HepG2 (cell line): ENCODE results near the gene NELL1. TPM values are rescaled to one million over a fixed set of nuclear protein-coding genes. Genes with fewer than 3 reads are reported as not detected.

Experiments used
- ATAC-seq: fragments of 200-7000 bp; cut with Tn5 transposase; 3 replicates; pipeline ENCODE4 v1.9.1; 2020; ENCODE audit warnings: mild to moderate bottlenecking, moderate library complexity
- BruUV-seq: library from RNA; stranded (reverse); fragments of 400-500 nt; replicated peaks from 2 replicates; lab custom pipeline; 2021; lab: Mats Ljungman, UMichigan
- CTCF ChIA-PET: fragments of 300-600 bp; formaldehyde crosslinking; extraction: SDS; loops from one replicate; lab custom pipeline; 2021; ENCODE audit warnings: low total read pairs, inconsistent platforms, low intra/inter-chr PET ratio; lab: Yijun Ruan, JAX
- POLR2A ChIA-PET: fragments of 350-600 bp; sonication (Branson Sonifier 250); formaldehyde crosslinking; loops from one replicate; lab custom pipeline; 2020; ENCODE audit warnings: antibody characterized with exemption, inconsistent platforms; lab: Yijun Ruan, JAX
- DNase-seq: peaks from one replicate; pipeline ENCODE4 v3.0.0-alpha.2; 2015; ENCODE audit warnings: low spot score
- FAIRE-seq: peaks from 3 replicates; lab custom pipeline; 2011; peaks lifted over from hg19 to GRCh38; lab: Jason Lieb, UNC
- H2AFZ ChIP-seq: one replicate; pipeline ENCODE4 v1.6.1; 2011; ENCODE audit warnings: low read length, inconsistent platforms
- H3K27ac ChIP-seq: fragments of 300-600 bp; 3 replicates; pipeline ENCODE4 v1.8.0; 2011; ENCODE audit warnings: mixed run types, mild to moderate bottlenecking, mixed read lengths, low read length, inconsistent platforms; ENCODE audit not compliant: insufficient read depth; ENCODE audit errors: extremely low read length
- H3K27me3 ChIP-seq, 2 experiments: fragments of 200-600 bp in 1 of 2; 2 replicates in 1 of 2; 3 replicates in 1 of 2; pipeline versions ENCODE4 v1.6.0 to v1.8.0; 2011; ENCODE audit warnings: low read length in 2 of 2, mild to moderate bottlenecking in 2 of 2, moderate library complexity in 2 of 2, inconsistent platforms in 1 of 2; ENCODE audit not compliant: insufficient read depth in 2 of 2, control insufficient read depth in 1 of 2
- H3K36me3 ChIP-seq, 2 experiments: fragments of 200-600 bp in 1 of 2; replicated peaks in 1 of 2; 2 replicates in 1 of 2; 3 replicates in 1 of 2; pipeline versions ENCODE4 v1.5.1 to v1.8.0; 2011; ENCODE audit warnings: low read length in 2 of 2, inconsistent platforms in 1 of 2; ENCODE audit not compliant: insufficient read depth in 2 of 2, control insufficient read depth in 1 of 2
- H3K4me1 ChIP-seq: 2 replicates; pipeline ENCODE4 v1.5.1; 2012; ENCODE audit warnings: low read length, inconsistent platforms; ENCODE audit not compliant: insufficient read depth
- H3K4me2 ChIP-seq: 2 replicates; pipeline ENCODE4 v1.6.0; 2011; ENCODE audit warnings: low read depth, low read length, inconsistent platforms
- H3K4me3 ChIP-seq, 3 experiments: fragments of 200-600 bp in 1 of 3; sonication (generic), shearing (Covaris generic) in 1 of 3; replicated peaks in 1 of 3; 2 replicates each; pipeline ENCODE4 v1.5.1; 2011 to 2016; ENCODE audit warnings: low read length in 3 of 3, inconsistent platforms in 2 of 3, low read depth in 2 of 3, mild to moderate bottlenecking in 2 of 3, control low read depth in 1 of 3, mixed read lengths in 1 of 3; ENCODE audit not compliant: insufficient read depth in 1 of 3
- H3K79me2 ChIP-seq: one replicate; pipeline ENCODE4 v1.6.1; 2011; ENCODE audit warnings: low read length, inconsistent platforms; ENCODE audit not compliant: insufficient read depth
- H3K9ac ChIP-seq: 2 replicates; pipeline ENCODE4 v1.6.0; 2011; ENCODE audit warnings: mild to moderate bottlenecking, low read depth, low read length, inconsistent platforms; ENCODE audit not compliant: insufficient read depth
- H3K9me3 ChIP-seq: 2 replicates; pipeline ENCODE4 v1.5.1; 2012; ENCODE audit warnings: mild to moderate bottlenecking, low read length
- H4K20me1 ChIP-seq: 2 replicates; pipeline ENCODE4 v1.6.0; 2011; ENCODE audit warnings: inconsistent platforms, mild to moderate bottlenecking, low read length, moderate library complexity; ENCODE audit not compliant: insufficient read depth
- AFF4 ChIP-seq: sonication (generic); formaldehyde crosslinking; IDR thresholded peaks from 2 replicates; pipeline ENCODE4 v1.4.0; 2020; ENCODE audit warnings: missing genetic modification reagents
- ARID5B ChIP-seq: IDR thresholded peaks from 2 replicates; pipeline ENCODE4 v1.4.0; 2020; ENCODE audit warnings: mild to moderate bottlenecking, missing genetic modification reagents
- BRD4 ChIP-seq: sonication (generic); formaldehyde crosslinking; IDR thresholded peaks from 2 replicates; pipeline ENCODE4 v1.4.0; 2020; ENCODE audit warnings: missing genetic modification reagents
- CTCF ChIP-seq: sonication (generic); formaldehyde crosslinking; IDR thresholded peaks from 2 replicates; pipeline ENCODE4 v1.5.0; 2020; ENCODE audit warnings: mild to moderate bottlenecking, missing genetic modification reagents, moderate library complexity
- GATA4 ChIP-seq: sonication (generic); IDR thresholded peaks from 2 replicates; pipeline ENCODE4 v1.6.1; 2016; ENCODE audit warnings: antibody characterized with exemption, low read depth, borderline replicate concordance
- LRRFIP1 ChIP-seq: sonication (generic); formaldehyde crosslinking; conservative IDR thresholded peaks from 2 replicates; pipeline ENCODE4 v1.4.0; 2020; ENCODE audit warnings: missing genetic modification reagents
- MEF2D ChIP-seq: sonication (generic); formaldehyde crosslinking; IDR thresholded peaks from 2 replicates; pipeline ENCODE4 v1.5.1; 2020; ENCODE audit warnings: mild to moderate bottlenecking, missing genetic modification reagents
- ZFP41 ChIP-seq: sonication (generic); formaldehyde crosslinking; IDR thresholded peaks from 2 replicates; pipeline ENCODE4 v1.4.0; 2020; ENCODE audit warnings: mild to moderate bottlenecking, missing genetic modification reagents, borderline replicate concordance
- ZNF24 ChIP-seq: fragments of 450-650 bp; IDR thresholded peaks from 2 replicates; pipeline ENCODE4 v1.6.1; 2017; ENCODE audit warnings: antibody characterized with exemption, mild to moderate bottlenecking
- ZNF7 ChIP-seq: IDR thresholded peaks from 2 replicates; pipeline ENCODE4 v1.6.1; 2016; ENCODE audit warnings: missing biosample characterization, missing genetic modification reagents
- WGBS: methylation state at CpG from one replicate; pipeline ENCODE4 v1.1.6; 2017; ENCODE audit warnings: low lambda C conversion rate; 5-methylcytosine and 5-hydroxymethylcytosine counted together
- in situ Hi-C: cut with HindIII; loops from 2 replicates; pipeline ENCODE4 v1.10.0; 2017; ENCODE audit warnings: low pct_unique_long_range_greater_than_20kb; ENCODE audit not compliant: extremely low pct_ligation_motif_present
- intact Hi-C: fragments of 100-400 bp; cut with micrococcal nuclease; formaldehyde crosslinking; loops from one replicate; pipeline ENCODE4 v1.10.0; 2022; ENCODE audit not compliant: unreplicated experiment
- polyA plus RNA-seq, 8 experiments: library from polyadenylated mRNA; depleted of rRNA in 3 of 8; stranded (reverse) in 7 of 8; unstranded in 1 of 8; fragments of >200 nt; fragmentation: Illumina TruSeq in 4 of 8; extraction: Trizol in 4 of 8; gene quantifications; 2 replicates each; pipeline versions ENCODE4 v1.2.1 to v1.2.3, GENCODE V29; 2011 to 2016; ENCODE audit warnings: low read depth in 4 of 8, missing spikeins in 1 of 8, mixed read lengths in 1 of 8; ENCODE audit not compliant: insufficient read depth in 1 of 8
- total RNA-seq, 5 experiments: library from RNA; depleted of rRNA; stranded (reverse); fragments of >200 nt; fragmentation: Illumina TruSeq; extraction: Trizol; gene quantifications; 2 replicates each; pipeline ENCODE4 v1.2.3, GENCODE V29; 2016; ENCODE audit warnings: low read depth in 1 of 5

NELL1 gene
- total and polyA plus RNA-seq, 2 of the 13 experiments (the other 11 are each of a cell fraction or from before 2014, with no cell fraction given), result not detected

GRCh38 chr11:21104641-21105040 is 435.3 kb downstream of the NELL1 start (continued):
- TF ChIP-seq LRRFIP1 (CRISPR knock-in tag) (no peak), MEF2D (CRISPR knock-in tag) (no peak), ZNF24 (no peak), GATA4 (no peak), AFF4 (CRISPR knock-in tag) (no peak)

GRCh38 chr11:21105196-21105917 is 436.0 kb downstream of the NELL1 start:
- H3K4me1 ChIP-seq, result no peaks in the 10 kb centered on the region
- CTCF ChIA-PET, result no interaction called here
- no TSS peak for BruUV-seq
- H3K4me3 ChIP-seq, result no peak overlapping the region
- no peaks in the 10 kb centered on the region for H3K79me2 ChIP-seq
- H3K36me3 ChIP-seq, result no peaks in the 10 kb centered on the region
- H3K4me2 ChIP-seq, result no peak overlapping the region
- 5% methylated on average over 5 of the region's 5 CpGs for WGBS
- H4K20me1 ChIP-seq, result no peaks in the 10 kb centered on the region
- ATAC-seq, result no peak
- H3K27ac ChIP-seq, result no peak overlapping the region
- no peak overlapping the region for H2AFZ ChIP-seq
- no peaks in the 10 kb centered on the region for H3K9me3 ChIP-seq
- in situ Hi-C loops, result no loop called here
- DNase-seq, result no peak
- no peaks in the 10 kb centered on the region for H3K27me3 ChIP-seq
- FAIRE-seq, result no peak
- no peak overlapping the region for H3K9ac ChIP-seq
- intact Hi-C loops, result no loop called here
- POLR2A ChIA-PET, result no interaction called here
- TF ChIP-seq BRD4 (CRISPR knock-in tag), result no peak
- TF ChIP-seq CTCF (CRISPR knock-in tag), result no peak
- TF ChIP-seq ARID5B (CRISPR knock-in tag), result no peak
- no peak for TF ChIP-seq ZNF7
- no peak for TF ChIP-seq ZFP41 (CRISPR knock-in tag)
